OCI-LY3 (cell line): ENCODE results near the gene IL4I1.

Experiments
- H2AFZ ChIP-seq: fragments of 200-600, 300-600 bp; shearing (Covaris generic); 2 replicates; pipeline ENCODE4 v1.6.0; 2014; ENCODE audit warnings: antibody characterized with exemption, low read depth, low read length
- H3K27ac ChIP-seq: fragments of 200-600, 300-600 bp; sonication (generic); 2 replicates; pipeline ENCODE4 v1.5.1; 2014; ENCODE audit warnings: mild to moderate bottlenecking, low read length, moderate library complexity, mixed read lengths
- H3K27me3 ChIP-seq: fragments of 200-600, 300-600 bp; sonication (generic); 2 replicates; pipeline ENCODE4 v1.6.1; 2014; ENCODE audit warnings: low read depth, low read length, mixed read lengths
- H3K36me3 ChIP-seq: fragments of 200-600, 300-600 bp; sonication (generic); replicated peaks from 2 replicates; pipeline ENCODE3; 2014; ENCODE audit warnings: low read depth, low read length, mixed read lengths
- H3K4me1 ChIP-seq: fragments of 300-600, 200-600 bp; sonication (generic); 2 replicates; pipeline ENCODE4 v1.6.1; 2014; ENCODE audit warnings: low read length, mixed read lengths
- H3K4me2 ChIP-seq: fragments of 200-600, 300-600 bp; sonication (generic); 2 replicates; pipeline ENCODE4 v1.6.1; 2014; ENCODE audit warnings: low read length, mixed read lengths
- H3K4me3 ChIP-seq: fragments of 300-600, 200-600 bp; sonication (generic); 2 replicates; pipeline ENCODE4 v1.5.1; 2014; ENCODE audit warnings: antibody characterized with exemption, mild to moderate bottlenecking, low read length, moderate library complexity
- H3K79me2 ChIP-seq: fragments of 300-600, 200-600 bp; shearing (Covaris generic); 2 replicates; pipeline ENCODE4 v1.6.1; 2014; ENCODE audit warnings: mild to moderate bottlenecking, low read length, mixed read lengths
- H3K9ac ChIP-seq: fragments of 300-600, 200-600 bp; shearing (Covaris generic); 2 replicates; pipeline ENCODE4 v1.6.0; 2014; ENCODE audit warnings: mild to moderate bottlenecking, low read length, moderate library complexity
- H3K9me3 ChIP-seq: fragments of 200-600, 300-600 bp; shearing (Covaris generic); 2 replicates; pipeline ENCODE4 v1.6.1; 2014; ENCODE audit warnings: low read length, mixed read lengths; ENCODE audit not compliant: insufficient read depth
- H4K20me1 ChIP-seq: fragments of 200-600, 300-600 bp; sonication (generic); 2 replicates; pipeline ENCODE4 v1.6.1; 2016; ENCODE audit warnings: low read length, mixed read lengths; ENCODE audit not compliant: insufficient read depth
- CTCF ChIP-seq: fragments of 200-600, 300-600 bp; sonication (generic); IDR thresholded peaks from 2 replicates; pipeline ENCODE4 v1.5.1; 2014; ENCODE audit warnings: antibody characterized with exemption, low read length, low read depth
- EZH2phosphoT487 ChIP-seq: fragments of 200-600 bp; shearing (Covaris generic); IDR thresholded peaks from 2 replicates; pipeline ENCODE4 v1.6.1; 2018; ENCODE audit warnings: antibody characterized with exemption, mixed run types, low read depth

The IL4I1 gene

GRCh38 chr19:49878744-49879070 is 18.0 kb downstream of the IL4I1 start:
- peak overlapping the region; percentile 85; the same call in 1 of the 2 replicates for H3K27ac ChIP-seq
- H3K9ac ChIP-seq = 0 out of 2 replicates have a peak overlapping the region, but pooled peaks have one; percentile 90
- peaks cover 20% of the 10 kb centered on the region for H3K4me1 ChIP-seq
- H3K4me3 ChIP-seq = peak overlapping the region; percentile 88
- peaks cover 45% of the 10 kb centered on the region for H3K36me3 ChIP-seq
- H3K9me3 ChIP-seq = no peaks in the 10 kb centered on the region
- no peaks in the 10 kb centered on the region; the same call in 1 of the 2 replicates for H4K20me1 ChIP-seq
- no peaks in the 10 kb centered on the region for H3K27me3 ChIP-seq
- TF ChIP-seq EZH2phosphoT487 (no peak), CTCF (no peak)
- peak overlapping the region; percentile 85 for H3K4me2 ChIP-seq
- no peak overlapping the region for H2AFZ ChIP-seq
- H3K79me2 ChIP-seq = peaks cover 33% of the 10 kb centered on the region

- Histone ChIP-seq H3K9ac (peak overlapping the region; percentile 90), H3K27ac (peak overlapping the region; percentile 85), H3K9me3 (no peaks in the 10 kb centered on the region), H3K27me3 (no peaks in the 10 kb centered on the region), H4K20me1 (no peaks in the 10 kb centered on the region; the same call in 1 of the 2 replicates), H3K79me2 (peaks cover 33% of the 10 kb centered on the region), H3K4me1 (peaks cover 20% of the 10 kb centered on the region), H3K4me2 (peak overlapping the region; percentile 85), H3K36me3 (peaks cover 39% of the 10 kb centered on the region), H3K4me3 (peak overlapping the region; percentile 88), H2AFZ (peak overlapping the region; percentile 67; the same call in 1 of the 2 replicates)
- TF ChIP-seq EZH2phosphoT487 (no peak), CTCF (no peak)
Measured at GRCh38 chr19:49877879-49878743, 18.6 kb downstream of the IL4I1 start.

GRCh38 chr19:49877020-49877878 is 19.4 kb downstream of the IL4I1 start, which contains the start of the genes AKT1S1 and TBC1D17:
AKT1S1 (minus strand) TSS chr19:49877355; CDS start chr19:49873295, 4,060 bp downstream.
TBC1D17 (plus strand) TSS chr19:49877702; CDS start chr19:49877724, 22 bp downstream.
- H2AFZ ChIP-seq = peak within 1 kb of the TSS; percentile 77
- peaks cover 33% of the 10 kb centered on the region for H3K79me2 ChIP-seq
- H3K4me2 ChIP-seq = peak within 1 kb of the TSS; percentile 88
- H3K4me1 ChIP-seq = peaks cover 20% of the 10 kb centered on the region
- H3K4me3 ChIP-seq = peak within 1 kb of the TSS; percentile 88
- H3K9me3 ChIP-seq = no peaks in the 10 kb centered on the region
- H3K27me3 ChIP-seq = no peaks in the 10 kb centered on the region
- H4K20me1 ChIP-seq = no peaks in the 10 kb centered on the region; the same call in 1 of the 2 replicates
- H3K36me3 ChIP-seq = peaks cover 31% of the 10 kb centered on the region
- TF ChIP-seq CTCF (no peak), EZH2phosphoT487 (no peak)
- H3K9ac ChIP-seq = peak within 1 kb of the TSS; percentile 95
- H3K27ac ChIP-seq = peak within 1 kb of the TSS; percentile 85
